Endothelial cell of umbilical vein (primary cell): ENCODE measurements around the gene JARID2. TPM values are rescaled to one million over a fixed set of nuclear protein-coding genes. Genes with fewer than 3 reads are reported as not detected.

Source experiments
- BruUV-seq: library from RNA; stranded (reverse); fragments of 400-500 nt; replicated peaks from 2 replicates; lab custom pipeline; 2021; lab: Mats Ljungman, UMichigan
- CTCF ChIA-PET: fragments of 300-600, 350-600 bp; sonication (Branson Sonifier 250); formaldehyde crosslinking; loops from one replicate; lab custom pipeline; 2021; ENCODE audit warnings: antibody characterized with exemption, inconsistent platforms; lab: Charles Lee
- POLR2A ChIA-PET: fragments of 300-600, 350-600 bp; sonication (Branson Sonifier 250); formaldehyde crosslinking; loops from one replicate; lab custom pipeline; 2021; ENCODE audit warnings: antibody characterized with exemption, inconsistent platforms; lab: Charles Lee
- DNase-seq: peaks from one replicate; pipeline ENCODE4 v3.0.0-alpha.2; 2011; ENCODE audit warnings: low read depth, low spot score
- FAIRE-seq: peaks from 2 replicates; lab custom pipeline; 2011; peaks lifted over from hg19 to GRCh38; lab: Jason Lieb, UNC
- H2AFZ ChIP-seq: 2 replicates; pipeline ENCODE4 v1.6.0; 2012; ENCODE audit warnings: low read depth, low read length, control low read depth, inconsistent platforms
- H3K27ac ChIP-seq: 2 replicates; pipeline ENCODE4 v1.5.1; 2011; ENCODE audit warnings: low read depth, mild to moderate bottlenecking, control low read depth, low read length, moderate library complexity; ENCODE audit not compliant: insufficient read depth
- H3K27me3 ChIP-seq, 2 experiments: 2 replicates each; pipeline versions ENCODE4 v1.6.0 to v1.6.1; 2011; ENCODE audit warnings: low read length in 2 of 2, mixed read lengths in 1 of 2; ENCODE audit not compliant: control insufficient read depth in 2 of 2, insufficient read depth in 2 of 2
- H3K36me3 ChIP-seq, 2 experiments: 2 replicates in 1 of 2; 3 replicates in 1 of 2; pipeline ENCODE4 v1.5.1; 2011; ENCODE audit warnings: low read length in 2 of 2, mild to moderate bottlenecking in 1 of 2, moderate library complexity in 1 of 2; ENCODE audit not compliant: control insufficient read depth in 2 of 2, insufficient read depth in 2 of 2; ENCODE audit errors: extremely low read depth in 1 of 2
- H3K4me1 ChIP-seq: 3 replicates; pipeline ENCODE4 v1.5.1; 2011; ENCODE audit warnings: mild to moderate bottlenecking, low read length; ENCODE audit not compliant: control insufficient read depth, insufficient read depth; ENCODE audit errors: extremely low read depth
- H3K4me2 ChIP-seq: 2 replicates; pipeline ENCODE4 v1.6.1; 2011; ENCODE audit warnings: low read length, control low read depth, mixed read lengths; ENCODE audit not compliant: insufficient read depth
- H3K4me3 ChIP-seq, 3 experiments: fragments of 200-600 bp in 1 of 3; sonication (generic), shearing (Covaris generic) in 1 of 3; replicated peaks in 1 of 3; 2 replicates each; pipeline ENCODE4 v1.5.1; 2011 to 2016; ENCODE audit warnings: control low read depth in 3 of 3, low read length in 3 of 3, mild to moderate bottlenecking in 2 of 3, inconsistent platforms in 1 of 3, low read depth in 1 of 3, moderate library complexity in 1 of 3; ENCODE audit not compliant: insufficient read depth in 1 of 3
- H3K79me2 ChIP-seq: 2 replicates; pipeline ENCODE4 v1.6.0; 2012; ENCODE audit warnings: low read length, inconsistent platforms; ENCODE audit not compliant: control insufficient read depth, insufficient read depth
- H3K9ac ChIP-seq: replicated peaks from 2 replicates; pipeline ENCODE3; 2011; ENCODE audit warnings: low read length, control low read depth; ENCODE audit not compliant: insufficient read depth; ENCODE audit errors: extremely low read depth
- H3K9me1 ChIP-seq: replicated peaks from 3 replicates; pipeline ENCODE4 v1.6.0; 2011; ENCODE audit warnings: mild to moderate bottlenecking, low read length; ENCODE audit not compliant: control insufficient read depth, insufficient read depth; ENCODE audit errors: extremely low read depth
- H3K9me3 ChIP-seq: replicated peaks from 2 replicates; pipeline ENCODE4 v1.5.1; 2012; ENCODE audit warnings: low read length, inconsistent platforms; ENCODE audit not compliant: control insufficient read depth, insufficient read depth
- H4K20me1 ChIP-seq: replicated peaks from 2 replicates; pipeline ENCODE3; 2011; ENCODE audit warnings: mild to moderate bottlenecking, low read length; ENCODE audit not compliant: control insufficient read depth, insufficient read depth; ENCODE audit errors: extremely low read depth
- EZH2 ChIP-seq: IDR thresholded peaks from 2 replicates; pipeline ENCODE4 v1.6.1; 2012; ENCODE audit warnings: borderline replicate concordance, low read depth, mild to moderate bottlenecking, moderate library complexity, low read length, inconsistent platforms; ENCODE audit not compliant: severe bottlenecking
- FOS ChIP-seq: IDR thresholded peaks from 2 replicates; pipeline ENCODE4 v1.6.1; 2011; ENCODE audit warnings: mild to moderate bottlenecking, low read length, moderate library complexity, borderline replicate concordance; ENCODE audit not compliant: insufficient read depth
- GATA2 ChIP-seq: IDR thresholded peaks from 2 replicates; pipeline ENCODE4 v1.7.0; 2011; ENCODE audit warnings: low read depth, mild to moderate bottlenecking, moderate library complexity, mixed read lengths, low read length; ENCODE audit not compliant: insufficient read length, insufficient read depth
- JUN ChIP-seq: IDR thresholded peaks from 2 replicates; pipeline ENCODE4 v1.6.1; 2011; ENCODE audit warnings: borderline replicate concordance, low read depth; ENCODE audit not compliant: insufficient read length, insufficient read depth
- MYC ChIP-seq: IDR thresholded peaks from one replicate; pipeline ENCODE4 v1.6.1; 2011; ENCODE audit warnings: mild to moderate bottlenecking, low read depth, low read length
- POLR2A ChIP-seq: IDR thresholded peaks from 2 replicates; pipeline ENCODE4 v1.6.1; 2012; ENCODE audit warnings: low read depth, mild to moderate bottlenecking, control low read depth, low read length
- POLR2AphosphoS5 ChIP-seq: IDR thresholded peaks from 2 replicates; pipeline ENCODE4 v1.6.1; 2012; ENCODE audit warnings: low read depth, mild to moderate bottlenecking, control low read depth, low read length, moderate library complexity; ENCODE audit not compliant: insufficient read depth
- dilution Hi-C: fragments of 300-500 bp; cut with MboI; formaldehyde crosslinking; loops from one replicate; pipeline ENCODE4 v1.15.0; 2019; ENCODE audit warnings: low sequenced_read_pairs; ENCODE audit not compliant: extremely low pct_ligation_motif_present
- intact Hi-C: fragments of 100-400 bp; cut with micrococcal nuclease; formaldehyde crosslinking; loops from one replicate; pipeline ENCODE4 v1.10.0; 2022
- polyA plus RNA-seq, 4 experiments: library from polyadenylated mRNA; depleted of rRNA in 3 of 4; stranded (reverse) in 3 of 4; unstranded in 1 of 4; fragments of >200 nt; gene quantifications; 2 replicates each; pipeline versions ENCODE4 v1.2.1 to v1.2.3, GENCODE V29; 2011 to 2012; ENCODE audit warnings: missing spikeins in 1 of 4
- total RNA-seq: library from RNA; stranded (reverse); gene quantifications from 2 replicates; pipeline ENCODE4 v1.2.3, GENCODE V29; 2021
- TF ChIP-seq, protein P1 (sequence below): IDR thresholded peaks from 2 replicates; pipeline ENCODE4 v1.6.1; 2011; ENCODE audit not compliant: insufficient read depth, insufficient read length
- TF ChIP-seq, protein P2 (sequence below), 2 donors: IDR thresholded peaks; 1 replicate in 1 of 2; 2 replicates in 1 of 2; pipeline ENCODE4 v1.5.1; 2011; ENCODE audit warnings: low read length in 2 of 2, mild to moderate bottlenecking in 2 of 2, moderate library complexity in 2 of 2, control low read depth in 1 of 2, inconsistent platforms in 1 of 2, low read depth in 1 of 2; ENCODE audit not compliant: insufficient read depth in 1 of 2; ENCODE audit errors: extremely low read depth in 1 of 2

The JARID2 gene
- total and polyA plus RNA-seq, 2 donors (not counting 3 experiments of a cell fraction or from before 2014, with no cell fraction given), result 2.9 to 10.6 TPM

DNA sequence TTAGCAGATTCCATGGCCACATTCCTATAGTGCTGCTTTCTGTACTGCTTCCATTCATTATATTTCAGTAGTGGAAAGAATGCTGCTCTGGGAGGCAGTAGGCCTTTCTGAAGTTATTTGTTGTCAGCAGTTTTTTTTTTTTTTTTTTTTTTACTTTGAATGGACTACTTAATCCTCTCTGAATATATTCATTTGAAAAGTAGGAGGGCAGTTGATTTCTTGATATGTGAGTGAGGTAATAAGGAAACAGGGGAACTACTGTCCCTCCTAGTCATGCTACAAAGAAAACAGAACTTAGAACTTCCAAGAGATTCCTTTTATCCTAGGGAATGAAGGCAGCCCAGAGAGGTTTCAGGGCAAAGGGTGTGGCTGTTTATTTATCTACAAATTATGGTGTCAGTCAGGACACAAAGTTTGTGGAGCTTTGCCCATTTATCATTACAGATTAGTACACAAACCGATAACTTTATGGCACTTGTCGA, 155.9 kb downstream of the JARID2 start:
- Histone ChIP-seq H3K27me3 (no peaks in the 10 kb centered on the region), H3K27ac (no peak overlapping the region), H4K20me1 (no peaks in the 10 kb centered on the region), H2AFZ (no peak overlapping the region), H3K4me3 (no peak overlapping the region), H3K9ac (no peak overlapping the region), H3K9me3 (no peaks in the 10 kb centered on the region), H3K4me2 (no peak overlapping the region), H3K36me3 (no peaks in the 10 kb centered on the region), H3K79me2 (no peaks in the 10 kb centered on the region), H3K4me1 (peaks cover 5% of the 10 kb centered on the region), H3K9me1 (no peaks in the 10 kb centered on the region)
- intact Hi-C loops (loop anchor here (2.0 kb wide), 1 partner anchor 33 kb away; no protein-coding TSS in a partner anchor), dilution Hi-C loops (no loop called here)
- TF ChIP-seq JUN (no peak), POLR2A (no peak), GATA2 (no peak), FOS (no peak), EZH2 (no peak), POLR2AphosphoS5 (no peak), MYC (no peak)
- TF ChIP-seq, protein P1, sequence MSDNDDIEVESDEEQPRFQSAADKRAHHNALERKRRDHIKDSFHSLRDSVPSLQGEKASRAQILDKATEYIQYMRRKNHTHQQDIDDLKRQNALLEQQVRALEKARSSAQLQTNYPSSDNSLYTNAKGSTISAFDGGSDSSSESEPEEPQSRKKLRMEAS, result no peak
- TF ChIP-seq, protein P2, sequence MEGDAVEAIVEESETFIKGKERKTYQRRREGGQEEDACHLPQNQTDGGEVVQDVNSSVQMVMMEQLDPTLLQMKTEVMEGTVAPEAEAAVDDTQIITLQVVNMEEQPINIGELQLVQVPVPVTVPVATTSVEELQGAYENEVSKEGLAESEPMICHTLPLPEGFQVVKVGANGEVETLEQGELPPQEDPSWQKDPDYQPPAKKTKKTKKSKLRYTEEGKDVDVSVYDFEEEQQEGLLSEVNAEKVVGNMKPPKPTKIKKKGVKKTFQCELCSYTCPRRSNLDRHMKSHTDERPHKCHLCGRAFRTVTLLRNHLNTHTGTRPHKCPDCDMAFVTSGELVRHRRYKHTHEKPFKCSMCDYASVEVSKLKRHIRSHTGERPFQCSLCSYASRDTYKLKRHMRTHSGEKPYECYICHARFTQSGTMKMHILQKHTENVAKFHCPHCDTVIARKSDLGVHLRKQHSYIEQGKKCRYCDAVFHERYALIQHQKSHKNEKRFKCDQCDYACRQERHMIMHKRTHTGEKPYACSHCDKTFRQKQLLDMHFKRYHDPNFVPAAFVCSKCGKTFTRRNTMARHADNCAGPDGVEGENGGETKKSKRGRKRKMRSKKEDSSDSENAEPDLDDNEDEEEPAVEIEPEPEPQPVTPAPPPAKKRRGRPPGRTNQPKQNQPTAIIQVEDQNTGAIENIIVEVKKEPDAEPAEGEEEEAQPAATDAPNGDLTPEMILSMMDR (IDR thresholded peaks at IDR 0.05; ENCODE audit: extremely low read depth in 1 of 2, insufficient read depth in 1 of 2, low read depth in 1 of 2, low read length in 2 of 2), result no peak
- ChIA-PET POLR2A (no interaction called here), CTCF (no interaction called here)
- FAIRE-seq (no peak), DNase-seq (no peak)
- BruUV-seq, result no TSS peak
